ENCODE results near the gene OXCT1. TPM values are rescaled to one million over a fixed set of nuclear protein-coding genes. Genes with fewer than 3 reads are reported as not detected.

Gene OXCT1
- total RNA-seq, 1 donor from 2014 or later = 44.6 TPM

- Mint-ChIP-seq H3K36me3 (ENCODE audit: low read depth) (peaks cover 2% of the 10 kb centered on the region), H3K27ac (ENCODE audit: unreplicated experiment) (peak overlapping the region; percentile 45)
Observed at GRCh38 chr5:41772785-41773442, 97.3 kb downstream of the OXCT1 start.

GRCh38 chr5:41772056-41772455 lies 98.2 kb downstream of the OXCT1 start:
- no peaks in the 10 kb centered on the region for H3K9me3 Mint-ChIP-seq (ENCODE audit: low read depth)
- H3K4me3 Mint-ChIP-seq (ENCODE audit: unreplicated experiment) = no peak overlapping the region
- TF ChIP-seq CTCF (IDR thresholded peaks at IDR 0.05) = no peak
- H3K36me3 Mint-ChIP-seq (ENCODE audit: low read depth) = peaks cover 2% of the 10 kb centered on the region
- DNase-seq (ENCODE audit: low spot score) = no peak
- no peaks in the 10 kb centered on the region for H3K27me3 Mint-ChIP-seq (ENCODE audit: low read depth)
- H3K4me1 Mint-ChIP-seq (ENCODE audit: low read depth) = peaks cover 63% of the 10 kb centered on the region
- H3K27ac Mint-ChIP-seq (ENCODE audit: unreplicated experiment) = peak overlapping the region; percentile 79

More at GRCh38 chr5:41772785-41773442, 97.3 kb downstream of the OXCT1 start:
- Mint-ChIP-seq H3K4me3 (ENCODE audit: unreplicated experiment) (no peak overlapping the region), H3K27me3 (ENCODE audit: low read depth) (no peaks in the 10 kb centered on the region), H3K9me3 (ENCODE audit: low read depth) (no peaks in the 10 kb centered on the region), H3K4me1 (ENCODE audit: low read depth) (peaks cover 70% of the 10 kb centered on the region)
- DNase-seq (ENCODE audit: low spot score) = no peak
- no peak for TF ChIP-seq CTCF (IDR thresholded peaks at IDR 0.05)

GRCh38 chr5:41770799-41771198 lies 99.4 kb downstream of the OXCT1 start:
- no peak for TF ChIP-seq CTCF (IDR thresholded peaks at IDR 0.05)
- H3K9me3 Mint-ChIP-seq (ENCODE audit: low read depth) = no peaks in the 10 kb centered on the region
- no peak overlapping the region for H3K4me3 Mint-ChIP-seq (ENCODE audit: unreplicated experiment)
- H3K36me3 Mint-ChIP-seq (ENCODE audit: low read depth) = peaks cover 2% of the 10 kb centered on the region
- H3K27me3 Mint-ChIP-seq (ENCODE audit: low read depth) = no peaks in the 10 kb centered on the region
- peaks cover 53% of the 10 kb centered on the region for H3K4me1 Mint-ChIP-seq (ENCODE audit: low read depth)
- no peak for DNase-seq (ENCODE audit: low spot score)
- no peak overlapping the region for H3K27ac Mint-ChIP-seq (ENCODE audit: unreplicated experiment)

- Mint-ChIP-seq H3K36me3 (ENCODE audit: low read depth) (peaks cover 2% of the 10 kb centered on the region), H3K4me1 (ENCODE audit: low read depth) (peaks cover 59% of the 10 kb centered on the region), H3K27me3 (ENCODE audit: low read depth) (no peaks in the 10 kb centered on the region), H3K9me3 (ENCODE audit: low read depth) (no peaks in the 10 kb centered on the region), H3K27ac (ENCODE audit: unreplicated experiment) (no peak overlapping the region), H3K4me3 (ENCODE audit: unreplicated experiment) (no peak overlapping the region)
- TF ChIP-seq CTCF (IDR thresholded peaks at IDR 0.05) = no peak
- DNase-seq (ENCODE audit: low spot score) = no peak
Observed at GRCh38 chr5:41768692-41769091, 101.5 kb downstream of the OXCT1 start.

- peak overlapping the region; percentile 65 for H3K27ac Mint-ChIP-seq (ENCODE audit: unreplicated experiment)
- H3K9me3 Mint-ChIP-seq (ENCODE audit: low read depth) = no peaks in the 10 kb centered on the region
Observed at GRCh38 chr5:41764650-41765049, 105.6 kb downstream of the OXCT1 start.

More at GRCh38 chr5:41764650-41765049, 105.6 kb downstream of the OXCT1 start:
- Mint-ChIP-seq H3K4me3 (ENCODE audit: unreplicated experiment) (no peak overlapping the region), H3K27me3 (ENCODE audit: low read depth) (no peaks in the 10 kb centered on the region), H3K36me3 (ENCODE audit: low read depth) (peaks cover 3% of the 10 kb centered on the region), H3K4me1 (ENCODE audit: low read depth) (peaks cover 55% of the 10 kb centered on the region)
- no peak for DNase-seq (ENCODE audit: low spot score)
- TF ChIP-seq CTCF (IDR thresholded peaks at IDR 0.05) = no peak

Data from chondrocyte (in vitro differentiated cells).